ENCODE measurements around the gene WDR11.

WDR11 gene

DNA sequence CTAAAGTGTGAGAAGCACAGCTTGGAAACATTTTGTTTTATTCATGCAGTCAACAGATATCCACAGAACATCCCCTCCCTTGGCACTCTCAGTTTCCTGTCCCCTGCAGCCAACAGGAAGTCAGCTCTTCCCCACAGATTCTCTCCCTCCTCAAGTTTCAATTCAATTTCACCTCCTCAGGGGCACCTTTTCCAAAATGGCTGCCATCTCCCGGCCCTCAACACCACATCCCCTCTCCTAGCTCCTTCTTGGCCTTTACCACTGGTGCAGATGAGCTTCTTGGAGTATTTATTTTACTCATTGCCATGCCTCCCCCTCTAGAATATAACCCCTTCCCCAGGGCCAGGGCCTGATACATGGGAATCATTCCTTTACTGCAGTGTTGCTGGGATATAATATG, 94.0 kb downstream of the WDR11 start:
- DNase-seq, result no peak

DNA sequence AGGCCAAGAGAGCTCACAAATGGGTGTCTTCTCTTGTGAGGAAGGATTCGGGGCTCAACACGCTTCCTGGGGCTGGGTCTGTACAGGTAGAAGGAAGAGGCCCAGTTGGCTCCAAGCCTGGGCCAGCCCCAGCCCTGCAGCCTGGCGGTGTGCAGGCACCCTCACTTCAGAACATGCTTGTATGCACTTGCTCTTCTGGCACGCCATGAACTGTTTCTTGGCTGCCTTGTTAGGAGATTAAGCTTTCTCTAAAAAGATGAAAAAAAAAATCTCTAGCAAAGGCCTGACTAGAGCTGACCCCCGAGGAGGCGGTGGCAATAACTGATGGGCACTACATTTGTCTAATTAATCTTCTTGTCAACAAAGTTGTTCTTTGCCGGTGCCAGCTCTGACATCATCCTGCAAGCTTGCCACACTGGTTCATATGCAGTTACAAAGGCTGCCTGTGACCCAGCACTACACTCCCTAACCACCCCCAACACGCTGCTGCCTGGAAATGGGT, 94.7 kb downstream of the WDR11 start:
- DNase-seq, result no peak

DNA sequence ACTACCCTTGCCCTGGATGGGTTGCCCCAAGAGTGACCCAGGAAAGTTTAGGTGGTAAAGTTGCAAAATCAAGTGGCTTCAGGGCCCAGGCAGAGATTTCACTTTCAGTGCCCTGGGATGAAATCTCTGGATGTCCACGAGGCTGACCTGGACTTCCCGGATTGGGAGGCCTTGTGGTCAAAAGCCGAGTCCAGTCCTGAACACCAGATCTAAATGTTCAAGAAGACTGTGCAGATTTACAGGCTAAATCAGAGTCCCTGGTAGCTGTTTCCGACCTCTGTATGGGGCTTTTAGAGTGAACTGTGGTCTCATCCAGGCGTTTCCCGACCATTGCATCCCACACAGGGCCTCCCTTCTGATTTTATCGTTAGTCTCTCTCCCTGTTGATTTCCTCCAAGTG, 95.3 kb downstream of the WDR11 start:
- no peak for DNase-seq

DNA sequence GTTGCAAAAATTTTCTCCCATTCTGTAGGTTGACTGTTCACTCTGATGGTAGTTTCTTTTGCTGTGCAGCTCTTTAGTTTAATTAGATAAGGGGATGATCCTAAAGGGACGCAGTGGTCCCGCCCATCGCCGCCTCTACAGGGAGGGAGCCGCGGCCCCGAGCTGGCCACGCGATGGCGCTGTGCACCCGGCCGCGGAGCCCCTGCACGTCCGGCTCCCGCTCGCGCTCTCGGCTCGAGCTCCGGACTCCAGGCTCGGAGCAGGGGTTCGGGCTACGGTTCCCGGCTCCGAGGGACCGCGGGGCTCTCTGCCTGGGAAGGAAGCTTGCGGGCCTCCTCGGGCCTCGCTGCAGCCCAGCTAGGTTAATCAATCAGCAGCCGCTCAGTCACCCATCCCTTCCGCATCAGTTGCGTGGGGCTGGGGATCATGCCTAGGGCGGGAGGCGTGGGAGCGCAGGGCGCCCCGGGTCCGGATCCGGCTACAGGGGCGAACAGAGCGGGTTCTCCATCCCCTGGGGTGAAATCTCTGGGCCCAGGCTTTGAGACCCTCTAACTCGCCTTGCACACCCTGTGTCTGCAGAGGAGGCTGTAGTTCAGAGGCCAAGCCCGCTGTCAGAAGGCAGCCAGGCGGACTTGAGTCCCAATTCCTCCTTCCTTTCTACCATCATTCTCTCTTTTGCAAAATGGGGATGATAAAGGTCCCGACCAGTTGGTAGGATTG, 97.9 kb downstream of the WDR11 start:
- peak in 5 of 6 experiments; percentile 6 to 35 (median 12) for DNase-seq

DNA sequence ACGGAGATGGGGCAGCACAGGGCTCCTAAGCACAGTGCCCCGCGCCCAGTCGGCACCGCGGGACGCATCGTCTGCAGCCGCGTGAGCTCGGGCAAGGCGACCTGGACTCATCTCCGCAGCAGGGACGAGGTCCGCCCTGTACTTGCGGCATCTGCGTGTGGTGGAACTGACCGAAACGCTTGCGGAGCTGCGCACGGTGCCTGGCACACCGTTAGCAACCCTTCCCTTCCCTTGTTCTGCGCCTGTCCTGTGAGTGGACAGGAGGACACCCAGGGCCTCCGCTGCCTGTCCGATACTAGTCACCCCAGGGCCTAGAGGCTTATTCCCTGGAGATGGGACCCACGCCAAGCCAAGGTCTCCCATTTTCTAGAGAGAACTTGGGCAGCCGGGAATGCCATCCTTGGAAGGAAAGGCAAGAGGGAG, 98.5 kb downstream of the WDR11 start:
- no peak for DNase-seq

DNA sequence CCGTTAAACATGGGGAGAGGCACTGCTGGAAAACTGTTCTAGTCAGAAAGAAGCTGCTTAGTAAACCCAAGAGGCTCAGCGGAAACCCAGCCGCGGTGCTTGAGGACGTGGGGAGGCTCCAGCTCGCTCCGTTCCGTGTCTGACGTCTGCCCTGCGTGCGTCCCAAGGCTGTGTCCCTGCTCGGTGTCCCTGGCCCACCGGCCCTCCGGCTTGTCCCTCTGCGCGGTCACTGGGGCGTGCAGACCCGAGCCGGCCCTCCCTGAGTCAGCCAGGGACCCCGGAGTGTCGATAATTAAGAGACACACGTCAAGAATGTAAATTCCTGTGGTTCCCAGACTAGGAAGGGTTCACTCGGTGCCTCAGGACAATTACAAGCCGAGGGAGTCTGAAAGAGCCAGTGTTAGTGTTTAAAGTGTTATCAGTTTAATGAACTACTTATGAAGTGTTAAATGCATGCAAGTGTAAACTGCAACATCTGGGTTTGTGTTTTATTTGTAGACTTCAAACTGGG, 98.9 kb downstream of the WDR11 start:
- no peak for DNase-seq

DNA sequence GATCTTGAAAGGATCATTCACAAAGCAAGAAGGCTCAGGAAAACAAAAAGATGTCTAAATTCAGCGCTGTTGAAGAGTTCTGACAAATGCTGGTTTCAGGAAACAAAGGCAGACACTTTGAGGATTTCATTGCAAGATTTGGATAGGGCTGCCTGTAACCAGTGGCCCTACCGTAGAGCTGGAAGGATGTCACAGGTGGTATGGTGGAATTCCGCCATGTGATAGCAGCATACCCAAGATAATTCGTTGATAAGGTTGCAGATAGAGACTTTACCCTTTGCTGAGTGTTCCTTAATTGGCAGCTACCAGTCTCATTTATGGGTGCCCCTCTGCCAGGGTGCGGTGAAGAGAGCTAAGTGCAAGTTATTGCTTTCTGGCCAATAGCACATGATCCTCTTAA, 100.1 kb downstream of the WDR11 start:
- DNase-seq, result no peak

DNA sequence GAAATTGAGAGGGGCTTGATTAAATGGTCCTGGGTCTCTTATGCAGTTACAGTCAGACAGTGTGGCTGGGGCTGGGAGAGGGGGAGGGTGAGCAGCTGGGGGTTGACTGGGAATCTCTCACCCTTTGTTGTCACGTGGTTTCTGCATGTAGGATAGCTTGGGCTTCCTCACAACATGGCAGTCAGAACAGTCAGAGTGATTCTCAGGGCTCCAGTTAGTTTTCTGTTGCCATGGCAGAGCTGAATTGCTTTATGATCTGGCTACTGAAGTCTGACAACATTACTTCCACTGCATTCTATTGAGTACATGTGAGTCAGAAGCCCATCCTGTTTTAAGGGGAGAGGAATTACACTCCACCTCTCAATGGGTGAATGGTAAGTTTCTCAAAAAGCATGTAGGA, 102.7 kb downstream of the WDR11 start:
- no peak for DNase-seq

Data from stimulated activated naive CD4-positive, alpha-beta T cell (primary cell).